Breast epithelium (tissue), 3 donors: ENCODE measurements around the gene HOXB9.
A peak's percentile ranks its signal among the peaks of the same experiment; 100 is the strongest.

Experiments
- POLR2A ChIP-seq: fragments of 450-650 bp; IDR thresholded peaks from one replicate; pipeline ENCODE4 v1.6.1; 2016; ENCODE audit warnings: antibody characterized with exemption, mild to moderate bottlenecking, moderate library complexity
- TF ChIP-seq, protein P1 (sequence below), 3 donors: fragments of 450-650 bp; IDR thresholded peaks; one replicate each; pipeline ENCODE4 v1.5.1; 2016 to 2017; ENCODE audit warnings: antibody characterized with exemption in 3 of 3, mild to moderate bottlenecking in 3 of 3, moderate library complexity in 3 of 3

DNA sequence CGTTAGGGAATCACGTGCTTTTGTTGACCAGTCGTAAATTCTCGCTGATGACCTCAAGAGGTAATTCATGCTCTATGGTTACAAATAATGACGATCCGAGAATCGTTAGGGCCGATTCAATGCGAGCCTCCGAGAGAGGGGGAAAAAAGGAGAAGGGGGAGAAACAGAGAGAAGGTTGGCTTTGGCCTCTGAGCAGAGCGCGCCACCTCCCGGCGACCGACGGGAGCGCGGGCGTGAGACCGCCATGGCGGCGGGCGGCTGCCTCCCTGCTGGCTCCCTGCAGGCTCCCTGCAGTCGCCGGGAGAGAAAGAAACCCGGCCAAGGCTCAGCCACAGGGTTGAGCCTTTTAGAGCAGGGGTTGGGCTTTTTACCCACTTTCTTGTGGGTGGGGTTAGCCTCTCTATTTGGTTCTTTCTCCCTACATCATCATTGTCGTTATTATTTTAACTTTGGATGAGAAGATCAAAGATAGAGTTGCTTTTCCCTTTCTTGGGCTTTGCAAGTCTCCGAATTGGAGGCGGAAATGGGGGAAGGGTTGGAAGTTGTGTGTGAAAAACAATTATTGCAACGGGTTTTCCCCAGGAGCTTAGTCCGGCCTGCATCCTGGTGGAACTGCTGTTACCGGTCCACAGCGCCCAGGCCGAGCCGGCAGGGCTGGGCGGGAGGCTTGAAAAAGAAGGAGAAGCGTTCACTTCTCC is 32.2 kb downstream of the HOXB9 start:
- TF ChIP-seq POLR2A = no peak
- TF ChIP-seq, protein P1, sequence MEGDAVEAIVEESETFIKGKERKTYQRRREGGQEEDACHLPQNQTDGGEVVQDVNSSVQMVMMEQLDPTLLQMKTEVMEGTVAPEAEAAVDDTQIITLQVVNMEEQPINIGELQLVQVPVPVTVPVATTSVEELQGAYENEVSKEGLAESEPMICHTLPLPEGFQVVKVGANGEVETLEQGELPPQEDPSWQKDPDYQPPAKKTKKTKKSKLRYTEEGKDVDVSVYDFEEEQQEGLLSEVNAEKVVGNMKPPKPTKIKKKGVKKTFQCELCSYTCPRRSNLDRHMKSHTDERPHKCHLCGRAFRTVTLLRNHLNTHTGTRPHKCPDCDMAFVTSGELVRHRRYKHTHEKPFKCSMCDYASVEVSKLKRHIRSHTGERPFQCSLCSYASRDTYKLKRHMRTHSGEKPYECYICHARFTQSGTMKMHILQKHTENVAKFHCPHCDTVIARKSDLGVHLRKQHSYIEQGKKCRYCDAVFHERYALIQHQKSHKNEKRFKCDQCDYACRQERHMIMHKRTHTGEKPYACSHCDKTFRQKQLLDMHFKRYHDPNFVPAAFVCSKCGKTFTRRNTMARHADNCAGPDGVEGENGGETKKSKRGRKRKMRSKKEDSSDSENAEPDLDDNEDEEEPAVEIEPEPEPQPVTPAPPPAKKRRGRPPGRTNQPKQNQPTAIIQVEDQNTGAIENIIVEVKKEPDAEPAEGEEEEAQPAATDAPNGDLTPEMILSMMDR (IDR thresholded peaks at IDR 0.05) = peak; percentile 70 to 81 (median 73)
